Stimulated activated CD8-positive, alpha-beta memory T cell treated with anti-CD3 and anti-CD28 coated beads, Interleukin-2, amount 100 ng/mL, for 1 hour (primary cell): Measurements from ENCODE around the gene GBX1.

ENCODE experiments used
- DNase-seq, 2 donors: peaks; one replicate each; pipeline ENCODE4 v3.0.0-alpha.2; 2020; ENCODE audit warnings: low read depth in 2 of 2

Gene GBX1

GRCh38 chr7:151114151-151115090, 53.1 kb downstream of the GBX1 start:
- no peak for DNase-seq

GRCh38 chr7:151113344-151114150, 53.9 kb downstream of the GBX1 start:
- DNase-seq, result no peak

DNA sequence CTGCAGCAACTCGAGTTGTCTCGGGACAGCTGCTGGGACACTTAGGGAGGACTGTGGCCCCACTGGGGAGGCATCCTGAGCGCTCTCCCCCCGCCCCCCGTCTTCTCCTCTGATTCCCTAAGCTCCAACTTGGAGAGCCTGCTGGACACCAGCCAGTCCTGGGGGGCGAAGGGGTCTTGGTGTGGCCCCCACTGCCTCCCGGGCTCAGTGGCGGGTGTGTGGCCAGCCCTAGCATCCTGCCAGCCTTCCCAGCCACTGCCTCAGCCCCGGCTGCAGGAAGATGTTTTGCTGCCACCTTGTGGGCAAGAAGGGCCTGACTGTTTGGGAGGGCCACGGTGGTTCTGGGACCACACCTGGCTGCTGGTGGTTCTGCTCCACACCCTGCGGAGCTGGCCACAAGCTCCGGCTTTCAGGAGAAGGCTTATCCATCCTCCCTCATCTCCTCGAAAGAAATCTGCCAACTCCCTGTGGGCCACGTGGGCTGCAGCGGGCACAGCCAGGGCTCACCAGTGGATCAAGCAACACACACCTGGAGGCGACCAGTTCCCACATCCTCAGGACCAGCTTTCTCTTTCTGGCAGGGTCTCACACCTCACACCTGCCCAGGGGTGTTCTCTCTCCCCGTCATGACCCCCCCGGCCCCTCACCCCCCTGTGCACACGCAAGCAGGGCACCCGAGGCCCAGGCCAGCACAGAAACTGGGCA, 56.4 kb downstream of the GBX1 start:
- DNase-seq, result peak; percentile 32 to 54

DNA sequence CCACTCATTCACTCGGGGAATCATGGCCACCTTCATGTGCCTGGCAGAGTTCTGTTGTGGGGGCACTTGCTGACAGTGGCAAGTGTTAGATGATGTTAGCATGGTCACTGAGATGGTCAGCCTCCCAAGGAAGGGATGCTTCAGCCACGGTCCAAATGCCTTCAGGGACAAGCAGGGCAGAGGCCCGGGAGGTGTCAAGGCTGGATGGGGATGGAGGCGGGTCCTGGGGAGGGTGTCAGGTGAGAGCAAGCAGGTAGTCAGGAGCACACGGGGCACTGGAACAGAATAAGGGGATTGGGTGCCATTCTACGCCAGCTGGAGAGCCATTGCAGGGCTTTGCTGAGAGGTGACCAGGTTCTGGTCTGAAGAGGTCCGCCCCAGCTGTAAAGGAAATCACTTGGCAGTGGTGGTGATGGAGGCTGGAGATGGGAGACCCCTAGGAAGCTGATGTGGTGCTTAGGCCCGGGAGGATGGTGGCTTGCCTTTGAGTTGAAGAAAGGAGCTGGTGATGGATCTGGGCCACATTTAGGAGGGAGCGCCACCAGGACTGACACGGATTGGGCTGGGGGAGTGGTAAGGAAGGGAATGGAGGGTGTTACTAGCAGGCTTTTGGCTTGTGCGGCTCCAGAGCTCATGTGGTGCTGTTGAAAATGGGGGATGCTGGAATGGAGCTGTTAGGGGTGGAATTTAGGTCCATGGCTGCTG, 57.1 kb downstream of the GBX1 start:
- no peak for DNase-seq

DNA sequence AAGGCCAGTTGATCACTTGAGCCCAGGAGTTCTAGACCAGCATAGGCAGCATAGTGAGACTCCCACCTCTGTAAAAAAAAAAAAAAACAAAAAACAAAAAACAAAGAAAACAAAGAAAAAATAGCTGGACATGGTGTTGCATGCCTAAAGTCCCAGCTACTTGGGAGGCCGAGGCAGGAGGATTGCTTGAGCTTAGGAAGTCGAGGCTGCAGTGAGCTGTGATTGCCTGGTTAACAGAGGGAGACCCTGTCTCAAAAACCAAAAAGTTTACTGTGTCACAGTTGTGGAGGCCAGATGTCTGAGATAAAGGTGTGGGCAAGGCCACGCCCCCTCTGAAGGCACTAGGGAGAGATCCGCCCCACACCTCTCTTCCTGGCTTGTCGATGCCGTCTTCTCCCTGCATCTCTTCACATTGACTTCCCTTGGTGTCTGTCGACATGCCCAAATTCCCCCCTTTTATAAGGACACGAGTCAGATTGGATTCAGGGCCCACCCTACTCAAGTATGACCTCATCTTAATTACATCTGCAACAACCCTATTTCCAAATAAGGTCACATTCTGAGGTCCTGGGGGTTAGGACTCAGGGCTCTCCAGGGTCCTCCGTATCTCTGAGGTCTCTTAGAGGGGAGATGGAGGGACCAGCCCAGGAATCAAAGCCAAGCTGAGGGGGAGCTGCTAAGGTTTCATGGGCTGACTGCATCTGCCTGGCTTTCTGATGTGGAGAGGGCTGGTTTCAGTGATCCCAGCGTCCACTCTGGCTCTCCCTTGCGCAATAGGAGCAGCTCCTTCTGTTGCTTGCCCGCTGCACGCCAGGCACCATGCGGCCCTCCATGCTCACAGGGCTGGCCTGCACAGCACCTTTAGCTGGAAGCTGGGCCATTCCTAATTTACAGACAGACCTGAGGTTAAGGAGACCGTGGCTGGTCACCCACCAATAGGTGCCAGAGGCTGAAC, 58.1 kb downstream of the GBX1 start:
- DNase-seq, result no peak

GRCh38 chr7:151107882-151108281, 59.6 kb downstream of the GBX1 start:
- DNase-seq, result no peak

GRCh38 chr7:151104411-151105235, 62.9 kb downstream of the GBX1 start:
- no peak for DNase-seq

DNA sequence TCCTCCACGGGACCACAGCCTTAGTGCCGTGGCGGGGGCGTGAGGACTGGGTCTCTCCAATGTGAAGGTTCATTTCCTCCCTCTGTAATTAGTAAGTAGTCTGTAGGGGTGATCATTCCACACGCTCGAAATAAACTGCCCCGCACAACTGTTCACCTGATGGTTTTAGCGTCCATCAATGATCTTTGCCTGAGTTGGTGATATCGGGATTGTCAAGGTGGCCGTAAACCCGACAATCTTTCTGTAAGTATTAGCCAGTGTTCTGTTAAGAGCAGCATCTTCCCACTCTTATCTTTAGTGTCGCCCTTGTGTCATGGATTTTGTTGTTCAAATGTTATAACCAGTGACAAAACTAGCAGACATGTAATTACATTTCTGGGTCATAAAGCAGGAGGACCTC, 63.5 kb downstream of the GBX1 start:
- no peak for DNase-seq

- no peak for DNase-seq
Measured at GRCh38 chr7:151102991-151103390, 64.5 kb downstream of the GBX1 start.

- no peak for DNase-seq
Measured at GRCh38 chr7:151101621-151102396, 65.7 kb downstream of the GBX1 start.

- no peak for DNase-seq
Measured at GRCh38 chr7:151100921-151101320, 66.6 kb downstream of the GBX1 start.

DNA sequence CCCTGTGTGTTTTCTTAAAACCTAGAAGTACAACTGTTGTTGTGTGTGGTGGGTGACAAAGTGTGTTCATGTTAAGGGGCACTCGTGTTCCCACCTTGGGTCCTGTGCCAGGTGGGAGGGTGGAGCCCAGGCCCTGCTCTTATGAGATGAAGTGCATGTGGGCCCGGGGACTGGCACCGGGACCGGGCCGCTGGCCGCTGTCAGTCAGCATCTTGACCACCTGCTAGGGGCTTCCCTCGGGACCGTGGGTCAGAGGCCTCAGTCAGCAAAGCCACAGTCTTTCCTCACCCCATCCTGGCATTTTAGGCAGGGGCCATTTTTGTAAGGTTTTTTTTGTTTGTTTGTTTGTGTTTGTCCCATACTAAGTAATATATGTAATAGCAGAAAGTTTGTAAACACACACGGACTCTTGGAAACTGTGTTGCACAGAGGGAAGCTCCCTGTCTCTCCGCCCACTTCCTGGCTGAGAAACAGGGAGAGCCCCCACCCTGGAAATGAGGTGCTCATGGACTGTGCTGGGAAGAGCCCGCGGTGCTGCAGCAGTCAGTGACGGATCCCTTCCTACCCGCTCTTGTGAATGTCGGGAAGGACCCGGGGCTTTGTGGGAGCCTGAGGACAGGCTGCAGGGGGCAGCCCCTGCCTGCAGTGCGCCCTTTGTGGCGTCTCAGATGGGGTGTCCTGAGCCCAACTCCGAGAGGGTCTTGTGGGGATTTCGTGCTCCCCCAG, 67.8 kb downstream of the GBX1 start:
- DNase-seq, result no peak
